Cardiac fibroblast (primary cell): ENCODE results near the gene GRPEL1.
A peak's percentile ranks its signal among the peaks of the same experiment; 100 is the strongest.

Experiments
- DNase-seq, 2 donors: peaks; one replicate each; pipeline versions ENCODE4 v3.0.0 to v3.0.0-alpha.2; 2010; ENCODE audit warnings: low read depth in 2 of 2
- H3K4me3 ChIP-seq, 2 donors: replicated peaks in 1 of 2; 1 replicate in 1 of 2; 2 replicates in 1 of 2; pipeline ENCODE4 v1.5.1; 2011; ENCODE audit warnings: low read depth in 2 of 2, low read length in 2 of 2, mild to moderate bottlenecking in 2 of 2, moderate library complexity in 1 of 2
- CTCF ChIP-seq: IDR thresholded peaks from one replicate; pipeline ENCODE4 v1.5.1; 2011; ENCODE audit warnings: low read depth, mild to moderate bottlenecking, low read length, inconsistent platforms

GRPEL1 gene

GRCh38 chr4:7109169-7109568 is 41.3 kb upstream of the GRPEL1 start:
- no peak for DNase-seq

GRCh38 chr4:7108660-7109059 is 40.8 kb upstream of the GRPEL1 start:
- DNase-seq, result no peak
- no peak for TF ChIP-seq CTCF
- H3K4me3 ChIP-seq, result no peak overlapping the region

More at GRCh38 chr4:7109169-7109568, 41.3 kb upstream of the GRPEL1 start:
- no peak overlapping the region for H3K4me3 ChIP-seq
- TF ChIP-seq CTCF, result no peak

GRCh38 chr4:7108046-7108625 is 40.3 kb upstream of the GRPEL1 start:
- no peak for TF ChIP-seq CTCF
- H3K4me3 ChIP-seq, result no peak overlapping the region

GRCh38 chr4:7107166-7107905 is 39.5 kb upstream of the GRPEL1 start:
- H3K4me3 ChIP-seq, result no peak overlapping the region
- DNase-seq, result no peak
- TF ChIP-seq CTCF, result no peak

More at GRCh38 chr4:7108046-7108625, 40.3 kb upstream of the GRPEL1 start:
- no peak for DNase-seq

GRCh38 chr4:7105276-7105675 is 37.4 kb upstream of the GRPEL1 start:
- H3K4me3 ChIP-seq, result no peak overlapping the region
- TF ChIP-seq CTCF, result no peak
- peak in 1 of 2 donors; percentile 18 for DNase-seq

GRCh38 chr4:7104366-7105031 is 36.6 kb upstream of the GRPEL1 start:
- TF ChIP-seq CTCF, result no peak
- no peak for DNase-seq
- H3K4me3 ChIP-seq, result no peak overlapping the region
